Mesendoderm (in vitro differentiated cells): ENCODE measurements around the gene UIMC1.
A peak's percentile ranks its signal among the peaks of the same experiment; 100 is the strongest.

Experiments
- DNase-seq: peaks from one replicate; pipeline ENCODE4 v3.0.0; 2013
- H2AK5ac ChIP-seq: 2 replicates; pipeline ENCODE4 v1.6.1; 2013; ENCODE audit warnings: low read length, inconsistent platforms
- H2BK120ac ChIP-seq: 2 replicates; pipeline ENCODE4 v1.6.1; 2013; ENCODE audit warnings: low read depth, mild to moderate bottlenecking, low read length, moderate library complexity, mixed read lengths
- H2BK15ac ChIP-seq: replicated peaks from 2 replicates; pipeline ENCODE4 v1.6.1; 2013; ENCODE audit warnings: low read depth, mild to moderate bottlenecking, moderate library complexity
- H2BK5ac ChIP-seq: 2 replicates; pipeline ENCODE4 v1.6.1; 2013; ENCODE audit warnings: low read length, inconsistent platforms
- H3K18ac ChIP-seq: 2 replicates; pipeline ENCODE4 v1.6.1; 2013; ENCODE audit warnings: mild to moderate bottlenecking, low read length, mixed read lengths
- H3K23ac ChIP-seq: one replicate; pipeline ENCODE4 v1.6.1; 2013; ENCODE audit warnings: low read length
- H3K27ac ChIP-seq: 2 replicates; pipeline ENCODE4 v1.5.1; 2013; ENCODE audit warnings: low read depth, mild to moderate bottlenecking, inconsistent platforms, low read length, moderate library complexity
- H3K27me3 ChIP-seq: 2 replicates; pipeline ENCODE4 v1.6.1; 2013; ENCODE audit warnings: low read length, control low read depth, mild to moderate bottlenecking, inconsistent platforms; ENCODE audit not compliant: insufficient read depth, poor library complexity
- H3K36me3 ChIP-seq: 2 replicates; pipeline ENCODE4 v1.6.1; 2013; ENCODE audit warnings: low read length, inconsistent platforms; ENCODE audit not compliant: control insufficient read depth, insufficient read depth
- H3K4ac ChIP-seq: one replicate; pipeline ENCODE4 v1.6.1; 2013; ENCODE audit warnings: low read depth, mild to moderate bottlenecking, low read length, moderate library complexity
- H3K4me1 ChIP-seq: 2 replicates; pipeline ENCODE4 v1.6.1; 2013; ENCODE audit warnings: low read depth, low read length, inconsistent platforms; ENCODE audit not compliant: control insufficient read depth
- H3K4me2 ChIP-seq: 2 replicates; pipeline ENCODE4 v1.6.1; 2013; ENCODE audit warnings: low read length
- H3K4me3 ChIP-seq: 2 replicates; pipeline ENCODE4 v1.5.1; 2013; ENCODE audit warnings: mild to moderate bottlenecking, low read length
- H3K56ac ChIP-seq: one replicate; pipeline ENCODE4 v1.6.1; 2013; ENCODE audit warnings: low read length
- H3K79me1 ChIP-seq: 2 replicates; pipeline ENCODE4 v1.6.1; 2013; ENCODE audit warnings: low read length, inconsistent platforms
- H3K79me2 ChIP-seq: 2 replicates; pipeline ENCODE4 v1.6.1; 2013; ENCODE audit warnings: mild to moderate bottlenecking, low read length; ENCODE audit not compliant: control insufficient read depth, insufficient read depth
- H3K9ac ChIP-seq: 2 replicates; pipeline ENCODE4 v1.6.1; 2013; ENCODE audit warnings: low read length, inconsistent platforms
- H4K5ac ChIP-seq: one replicate; pipeline ENCODE4 v1.6.1; 2013; ENCODE audit warnings: low read length
- H4K8ac ChIP-seq: one replicate; pipeline ENCODE4 v1.6.1; 2013; ENCODE audit warnings: low read depth, mild to moderate bottlenecking, control low read depth, low read length, moderate library complexity
- WGBS: extraction: QIAGEN DNeasy Blood & Tissue Kit; methylation state at CpG from one replicate; pipeline ENCODE4 v1.1.7; 2013; ENCODE audit warnings: low lambda C conversion rate, missing lambda C conversion rate; ENCODE audit not compliant: insufficient coverage; ENCODE audit errors: extremely low coverage; 5-methylcytosine and 5-hydroxymethylcytosine counted together

UIMC1 gene

DNA sequence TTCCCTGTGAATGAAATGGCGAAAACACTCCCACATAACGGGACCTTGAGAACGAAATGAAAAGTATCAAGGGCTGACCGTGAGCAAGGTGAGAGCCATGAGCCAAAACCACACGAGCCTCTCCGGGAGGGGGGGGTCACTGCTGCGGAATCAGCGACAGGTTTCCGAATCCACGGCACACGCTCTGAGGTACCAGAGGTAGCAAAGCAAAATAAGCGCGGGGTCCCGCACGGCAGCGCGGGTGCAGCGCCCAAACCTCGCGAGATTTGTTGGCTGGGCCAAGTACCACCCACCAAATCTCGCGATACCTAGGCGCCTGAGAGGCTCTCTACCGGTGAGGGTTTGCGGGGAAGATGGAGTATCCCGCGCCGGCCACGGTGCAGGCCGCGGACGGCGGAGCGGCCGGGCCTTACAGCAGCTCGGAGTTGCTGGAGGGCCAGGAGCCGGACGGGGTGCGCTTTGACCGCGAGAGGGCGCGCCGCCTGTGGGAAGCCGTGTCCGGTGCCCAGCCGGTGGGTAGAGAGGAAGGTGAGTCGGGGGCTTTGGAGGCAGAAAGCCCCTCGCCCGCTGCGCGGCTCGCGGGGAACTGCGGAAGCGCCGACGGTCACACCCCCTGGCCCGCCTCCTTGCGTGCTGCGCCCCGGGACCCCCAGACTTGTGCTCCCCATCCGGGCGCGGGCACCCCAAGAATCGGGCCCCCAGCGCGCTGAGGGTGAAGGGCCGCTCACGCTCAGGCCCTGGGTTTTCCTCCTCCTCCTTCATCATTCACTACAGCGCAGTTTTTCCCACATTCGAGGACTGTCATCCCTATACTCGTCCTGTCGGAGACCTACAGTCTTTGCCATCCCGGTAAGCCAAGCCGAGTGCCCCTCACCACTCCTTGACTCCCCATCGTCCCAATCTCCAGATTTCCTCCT lies 16.1 kb upstream of the UIMC1 start, which contains the start of gene ZNF346:
Gene ZNF346, plus strand, starts transcription at position 311 of the 917 bp plus-strand sequence. Its CDS starts 43 bp downstream, at position 354.
- no peaks in the 10 kb centered on the region for H3K27me3 ChIP-seq
- H3K56ac ChIP-seq = peak within 1 kb of the TSS; percentile 98

DNA sequence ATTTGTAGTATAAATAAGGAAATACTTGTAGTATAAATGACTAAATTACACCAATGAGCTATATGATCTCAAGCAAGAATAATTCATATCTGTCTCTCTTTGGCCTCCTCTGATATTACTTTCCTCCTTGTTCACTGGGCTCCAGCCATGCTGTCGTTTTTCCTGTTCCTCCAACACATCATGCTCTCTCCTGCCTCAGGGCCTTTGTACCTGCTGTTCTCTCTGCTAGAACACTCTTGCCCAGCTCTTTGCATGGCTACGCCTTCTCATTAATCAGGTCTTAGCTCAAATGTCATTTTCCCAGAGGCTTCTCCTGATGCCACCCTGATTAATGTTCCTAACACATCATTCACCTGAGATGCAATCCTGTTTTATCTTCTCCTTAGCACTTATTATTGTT lies 13.5 kb upstream of the UIMC1 start:
- Histone ChIP-seq H3K18ac (no peak overlapping the region), H4K8ac (no peak overlapping the region), H3K4me3 (no peak overlapping the region), H3K4me1 (peaks cover 3% of the 10 kb centered on the region), H2BK5ac (no peak overlapping the region), H3K23ac (no peak overlapping the region), H3K27me3 (no peaks in the 10 kb centered on the region), H2AK5ac (no peak overlapping the region), H3K4ac (no peak overlapping the region), H4K5ac (no peak overlapping the region), H3K36me3 (no peaks in the 10 kb centered on the region), H2BK15ac (no peak overlapping the region), H3K79me2 (peaks cover 7% of the 10 kb centered on the region), H2BK120ac (no peak overlapping the region), H3K27ac (no peak overlapping the region), H3K79me1 (peaks cover 7% of the 10 kb centered on the region), H3K4me2 (no peak overlapping the region), H3K9ac (no peak overlapping the region), H3K56ac (no peak overlapping the region)
- no CpG with 5 or more reads among the region's 2 CpGs for WGBS
- no peak for DNase-seq

More for the DNA sequence above, 16.1 kb upstream of the UIMC1 start, which contains the start of gene ZNF346:
- Histone ChIP-seq H3K79me2 (peaks cover 7% of the 10 kb centered on the region), H3K18ac (peak within 1 kb of the TSS; percentile 20), H3K4ac (peak within 1 kb of the TSS; percentile 66), H3K36me3 (no peaks in the 10 kb centered on the region), H3K4me1 (peaks cover 3% of the 10 kb centered on the region), H4K5ac (peak within 1 kb of the TSS; percentile 36), H3K79me1 (peaks cover 7% of the 10 kb centered on the region), H2BK5ac (peak within 1 kb of the TSS; percentile 40), H3K27ac (no peak within 1 kb of the TSS), H4K8ac (no peak within 1 kb of the TSS), H2BK15ac (no peak within 1 kb of the TSS), H3K23ac (peak within 1 kb of the TSS; percentile 67), H2BK120ac (no peak within 1 kb of the TSS), H2AK5ac (no peak within 1 kb of the TSS), H3K9ac (peak within 1 kb of the TSS; percentile 66), H3K4me2 (peak within 1 kb of the TSS; percentile 85), H3K4me3 (peak within 1 kb of the TSS; percentile 79)
- DNase-seq = peak; percentile 96
- no CpG with 5 or more reads among the region's 77 CpGs for WGBS

DNA sequence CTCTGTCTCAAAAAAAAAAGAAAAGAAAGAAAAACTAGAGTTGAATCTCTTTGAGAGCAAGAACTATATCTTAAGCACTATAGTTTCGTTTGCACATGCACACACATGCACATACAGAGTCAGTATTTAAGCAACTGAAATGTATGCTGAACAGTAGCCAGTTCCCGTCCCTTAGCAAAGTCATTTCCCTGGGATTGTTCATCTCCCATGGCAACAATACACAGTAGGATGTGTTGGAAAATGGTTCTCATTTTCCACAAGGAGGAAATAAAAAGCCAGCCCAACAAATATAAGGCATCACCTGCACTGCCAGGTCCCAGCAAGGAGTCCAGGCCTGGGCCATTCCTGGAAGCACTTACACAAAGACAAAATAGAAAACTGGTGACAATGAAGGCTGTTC lies 11.8 kb upstream of the UIMC1 start:
- Histone ChIP-seq H3K4me2 (no peak overlapping the region), H3K18ac (no peak overlapping the region), H3K27ac (no peak overlapping the region), H3K79me2 (peaks cover under 1% of the 10 kb centered on the region), H3K27me3 (no peaks in the 10 kb centered on the region), H2BK15ac (no peak overlapping the region), H3K4ac (no peak overlapping the region), H3K4me1 (peaks cover under 1% of the 10 kb centered on the region), H3K4me3 (no peak overlapping the region), H3K9ac (no peak overlapping the region), H4K5ac (no peak overlapping the region), H2BK5ac (no peak overlapping the region), H3K36me3 (no peaks in the 10 kb centered on the region), H3K79me1 (peaks cover under 1% of the 10 kb centered on the region), H4K8ac (no peak overlapping the region), H2AK5ac (no peak overlapping the region), H2BK120ac (no peak overlapping the region), H3K56ac (no peak overlapping the region), H3K23ac (no peak overlapping the region)
- no CpG with 5 or more reads among the region's 2 CpGs for WGBS
- no peak for DNase-seq

DNA sequence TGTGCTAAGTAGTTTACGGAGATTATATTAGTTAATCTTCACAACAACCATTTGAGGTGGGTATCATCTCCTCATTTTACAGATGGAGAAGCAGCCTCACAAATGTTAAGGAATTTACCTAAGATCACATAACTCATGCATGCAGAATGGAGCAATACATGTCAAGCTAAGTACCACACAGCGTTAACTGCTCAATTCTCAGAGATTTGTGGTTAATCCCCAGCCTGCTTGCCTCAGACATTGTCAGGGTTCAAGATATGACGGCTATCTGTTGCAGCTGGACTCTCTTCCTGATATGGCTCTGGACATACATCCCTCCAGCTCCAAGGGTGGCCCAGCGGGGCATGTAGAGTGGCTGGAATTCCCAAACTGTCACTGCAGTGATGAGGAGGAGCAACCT lies 8.6 kb upstream of the UIMC1 start:
- Histone ChIP-seq H3K4ac (no peak overlapping the region), H3K18ac (no peak overlapping the region), H3K4me1 (no peaks in the 10 kb centered on the region), H3K79me2 (no peaks in the 10 kb centered on the region), H3K4me2 (no peak overlapping the region), H3K4me3 (no peak overlapping the region), H4K8ac (no peak overlapping the region), H3K79me1 (no peaks in the 10 kb centered on the region), H2AK5ac (no peak overlapping the region), H3K27ac (no peak overlapping the region), H3K56ac (no peak overlapping the region), H2BK120ac (no peak overlapping the region), H4K5ac (no peak overlapping the region), H2BK5ac (no peak overlapping the region), H3K23ac (no peak overlapping the region), H3K27me3 (no peaks in the 10 kb centered on the region), H3K36me3 (no peaks in the 10 kb centered on the region), H3K9ac (no peak overlapping the region), H2BK15ac (no peak overlapping the region)
- no peak for DNase-seq
- no CpG with 5 or more reads among the region's 4 CpGs for WGBS

- H3K4me1 ChIP-seq = peaks cover 2% of the 10 kb centered on the region
- H3K4ac ChIP-seq = no peak overlapping the region
- H2BK15ac ChIP-seq = no peak overlapping the region
- H3K79me2 ChIP-seq = peaks cover 4% of the 10 kb centered on the region
- H3K27me3 ChIP-seq = no peaks in the 10 kb centered on the region
- no peak overlapping the region for H4K8ac ChIP-seq
- H3K27ac ChIP-seq = no peak overlapping the region
- no peak for DNase-seq
- H3K36me3 ChIP-seq = no peaks in the 10 kb centered on the region
- H3K79me1 ChIP-seq = peaks cover 3% of the 10 kb centered on the region
- no peak overlapping the region for H4K5ac ChIP-seq
- no peak overlapping the region for H3K23ac ChIP-seq
- no peak overlapping the region for H3K18ac ChIP-seq
- no CpG with 5 or more reads among the region's 4 CpGs for WGBS
- no peak overlapping the region for H2BK120ac ChIP-seq
- no peak overlapping the region for H3K4me2 ChIP-seq
- H3K4me3 ChIP-seq = no peak overlapping the region
- H2BK5ac ChIP-seq = no peak overlapping the region
- no peak overlapping the region for H3K9ac ChIP-seq
- no peak overlapping the region for H2AK5ac ChIP-seq
- H3K56ac ChIP-seq = no peak overlapping the region
Observed at GRCh38 chr5:177010153-177010552, 3.6 kb upstream of the UIMC1 start.
